ENCODE measurements around the gene PMVK.

The PMVK gene

GRCh38 chr1:154906621-154907081 is 29.9 kb downstream of the PMVK start:
- no peak for DNase-seq (ENCODE audit: insufficient read length)
- TF ChIP-seq POLR2AphosphoS5 (IDR thresholded peaks at IDR 0.05; ENCODE audit: low read depth, low read length) (no peak), POLR2A (IDR thresholded peaks at IDR 0.05; ENCODE audit: low read depth, low read length) (no peak), TAF1 (IDR thresholded peaks at IDR 0.05; ENCODE audit: borderline replicate concordance, low read depth, low read length) (no peak)
- no peak for FAIRE-seq

DNA sequence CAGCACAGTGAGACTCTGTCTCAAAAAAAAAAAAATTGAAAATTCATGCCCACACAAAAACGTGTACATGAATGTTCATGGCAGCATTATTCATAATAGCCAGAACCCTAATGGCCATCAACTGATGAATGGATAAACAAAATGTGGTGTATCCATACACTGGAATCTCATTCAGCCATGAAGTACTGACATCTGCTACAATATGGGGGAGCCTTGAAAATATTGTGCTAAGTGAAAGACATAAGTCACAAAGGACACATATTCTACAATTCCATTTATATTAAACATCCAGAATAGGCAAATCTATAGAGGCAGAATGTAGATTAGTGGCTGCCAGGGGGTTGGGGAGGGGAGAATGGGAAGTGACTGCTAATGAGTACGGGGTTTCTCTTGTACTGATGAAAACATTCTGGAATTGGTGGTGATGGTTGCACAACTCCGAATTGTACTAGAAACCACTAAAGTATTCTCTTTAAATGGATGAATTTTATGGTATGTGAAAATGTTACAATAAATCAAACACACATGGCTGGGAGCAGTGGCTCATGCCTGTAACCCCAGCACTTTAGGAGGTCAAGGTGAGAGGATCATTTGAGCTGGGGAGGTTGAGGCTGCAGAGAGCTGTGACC is 33.5 kb downstream of the PMVK start:
- no peak for DNase-seq (ENCODE audit: insufficient read length)
- no peak for TF ChIP-seq POLR2AphosphoS5 (IDR thresholded peaks at IDR 0.05; ENCODE audit: low read depth, low read length)
- TF ChIP-seq POLR2A (IDR thresholded peaks at IDR 0.05; ENCODE audit: low read depth, low read length): no peak
- TF ChIP-seq TAF1 (IDR thresholded peaks at IDR 0.05; ENCODE audit: borderline replicate concordance, low read depth, low read length): no peak
- no peak for FAIRE-seq

- TF ChIP-seq TAF1 (IDR thresholded peaks at IDR 0.05; ENCODE audit: borderline replicate concordance, low read depth, low read length) (no peak), POLR2A (IDR thresholded peaks at IDR 0.05; ENCODE audit: low read depth, low read length) (no peak), POLR2AphosphoS5 (IDR thresholded peaks at IDR 0.05; ENCODE audit: low read depth, low read length) (no peak)
- FAIRE-seq (no peak), DNase-seq (ENCODE audit: insufficient read length) (no peak)
Measured at GRCh38 chr1:154901591-154901990, 34.9 kb downstream of the PMVK start.

GRCh38 chr1:154899041-154899440 is 37.5 kb downstream of the PMVK start:
- DNase-seq (ENCODE audit: insufficient read length) (no peak), FAIRE-seq (no peak)
- no peak for TF ChIP-seq TAF1 (IDR thresholded peaks at IDR 0.05; ENCODE audit: borderline replicate concordance, low read depth, low read length)
- TF ChIP-seq POLR2AphosphoS5 (IDR thresholded peaks at IDR 0.05; ENCODE audit: low read depth, low read length): no peak
- no peak for TF ChIP-seq POLR2A (IDR thresholded peaks at IDR 0.05; ENCODE audit: low read depth, low read length)

GRCh38 chr1:154896771-154897286 is 39.7 kb downstream of the PMVK start:
- FAIRE-seq (no peak), DNase-seq (ENCODE audit: insufficient read length) (no peak)
- no peak for TF ChIP-seq POLR2A (IDR thresholded peaks at IDR 0.05; ENCODE audit: low read depth, low read length)
- no peak for TF ChIP-seq TAF1 (IDR thresholded peaks at IDR 0.05; ENCODE audit: borderline replicate concordance, low read depth, low read length)
- no peak for TF ChIP-seq POLR2AphosphoS5 (IDR thresholded peaks at IDR 0.05; ENCODE audit: low read depth, low read length)

DNA sequence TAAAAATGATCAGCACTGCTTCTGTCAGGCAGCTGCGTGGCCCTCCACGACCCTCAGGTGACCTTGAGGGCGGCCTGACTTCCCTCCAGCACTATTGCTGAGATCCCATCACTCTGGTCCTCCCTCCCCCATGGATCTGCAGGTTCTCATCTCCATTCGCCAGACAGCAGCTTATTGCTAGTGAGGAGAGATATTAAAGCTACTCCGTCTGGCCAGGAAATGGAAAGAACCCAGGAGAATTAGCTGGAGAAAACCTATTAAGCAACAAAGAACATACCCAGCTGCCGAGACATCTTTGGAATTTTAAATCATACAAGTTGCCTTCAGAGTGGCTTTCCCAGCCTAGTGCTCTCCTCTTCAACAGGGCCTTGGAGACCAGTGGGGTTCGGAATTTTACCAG is 40.7 kb downstream of the PMVK start:
- TF ChIP-seq POLR2AphosphoS5 (IDR thresholded peaks at IDR 0.05; ENCODE audit: low read depth, low read length) (no peak), POLR2A (IDR thresholded peaks at IDR 0.05; ENCODE audit: low read depth, low read length) (no peak), TAF1 (IDR thresholded peaks at IDR 0.05; ENCODE audit: borderline replicate concordance, low read depth, low read length) (no peak)
- no peak for DNase-seq (ENCODE audit: insufficient read length)
- no peak for FAIRE-seq

DNA sequence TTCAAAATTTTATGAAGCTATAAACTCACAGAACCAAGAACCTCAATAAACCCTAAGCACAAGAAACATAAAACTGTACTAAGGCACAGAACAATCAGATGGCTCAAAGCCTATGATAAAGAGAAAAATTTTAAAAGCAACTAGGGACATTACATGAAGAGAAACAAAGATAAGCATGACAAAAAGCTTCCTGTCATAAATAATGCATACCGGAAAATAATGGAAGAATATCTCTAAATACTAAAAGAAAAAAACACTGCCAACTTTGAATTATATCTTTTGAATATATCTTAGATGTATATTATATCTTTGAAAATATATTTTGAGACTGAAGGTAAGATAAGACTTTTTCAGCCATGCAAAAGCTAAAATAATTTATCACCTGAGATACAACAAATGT is 45.1 kb downstream of the PMVK start:
- FAIRE-seq (no peak), DNase-seq (ENCODE audit: insufficient read length) (no peak)
- no peak for TF ChIP-seq TAF1 (IDR thresholded peaks at IDR 0.05; ENCODE audit: borderline replicate concordance, low read depth, low read length)
- TF ChIP-seq POLR2AphosphoS5 (IDR thresholded peaks at IDR 0.05; ENCODE audit: low read depth, low read length): no peak
- TF ChIP-seq POLR2A (IDR thresholded peaks at IDR 0.05; ENCODE audit: low read depth, low read length): no peak

- no peak for TF ChIP-seq POLR2A (IDR thresholded peaks at IDR 0.05; ENCODE audit: low read depth, low read length)
- no peak for TF ChIP-seq TAF1 (IDR thresholded peaks at IDR 0.05; ENCODE audit: borderline replicate concordance, low read depth, low read length)
- no peak for TF ChIP-seq POLR2AphosphoS5 (IDR thresholded peaks at IDR 0.05; ENCODE audit: low read depth, low read length)
- DNase-seq (ENCODE audit: insufficient read length): no peak
- FAIRE-seq: no peak
Measured at GRCh38 chr1:154888757-154889156, 47.8 kb downstream of the PMVK start.

GRCh38 chr1:154886281-154887015 is 50.1 kb downstream of the PMVK start:
- DNase-seq (ENCODE audit: insufficient read length) (no peak), FAIRE-seq (peak; percentile 27)
- TF ChIP-seq POLR2AphosphoS5 (IDR thresholded peaks at IDR 0.05; ENCODE audit: low read depth, low read length) (no peak), POLR2A (IDR thresholded peaks at IDR 0.05; ENCODE audit: low read depth, low read length) (no peak), TAF1 (IDR thresholded peaks at IDR 0.05; ENCODE audit: borderline replicate concordance, low read depth, low read length) (no peak)

DNA sequence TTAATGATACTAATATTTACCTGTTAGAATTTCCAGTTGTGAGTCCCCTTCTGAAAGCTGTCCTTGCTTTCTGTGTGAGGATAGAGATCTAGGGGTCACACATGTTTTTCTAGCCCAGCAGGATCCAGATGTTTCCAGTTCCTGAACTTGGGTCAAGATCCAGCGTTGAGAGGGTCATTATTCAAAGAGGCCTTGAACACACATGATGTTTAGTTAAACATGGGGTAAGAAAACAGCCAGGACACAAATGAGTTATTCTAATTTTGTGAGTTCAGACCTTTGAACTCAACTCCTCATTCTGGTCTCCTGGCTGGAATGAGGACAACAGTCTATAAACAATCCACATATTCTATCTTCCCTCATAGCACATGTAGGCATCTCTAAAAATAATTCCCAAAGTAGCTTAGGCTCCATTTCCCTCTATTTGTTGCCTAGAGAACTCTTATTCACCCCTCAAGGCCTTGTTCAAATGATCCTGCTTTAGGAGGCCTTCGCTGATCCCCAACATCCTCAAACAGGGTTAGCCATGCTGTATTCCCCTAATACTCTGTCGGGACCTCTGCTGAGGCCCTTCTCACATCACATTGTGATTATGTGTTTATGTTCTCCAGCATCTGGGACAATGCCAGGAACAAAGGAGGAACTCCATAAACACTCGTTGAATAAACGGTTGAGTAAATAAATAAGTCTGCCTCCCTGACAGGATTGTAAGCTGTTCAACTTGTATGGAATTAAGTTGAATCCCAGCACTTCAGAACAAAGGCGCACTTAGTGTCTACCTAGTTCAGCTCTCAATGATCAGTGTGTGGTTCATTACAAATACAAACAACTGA is 51.4 kb downstream of the PMVK start:
- DNase-seq (ENCODE audit: insufficient read length) (no peak), FAIRE-seq (no peak)
- no peak for TF ChIP-seq TAF1 (IDR thresholded peaks at IDR 0.05; ENCODE audit: borderline replicate concordance, low read depth, low read length)
- TF ChIP-seq POLR2A (IDR thresholded peaks at IDR 0.05; ENCODE audit: low read depth, low read length): no peak
- TF ChIP-seq POLR2AphosphoS5 (IDR thresholded peaks at IDR 0.05; ENCODE audit: low read depth, low read length): no peak
